ENCODE data around the gene MCTP1. TPM values are rescaled to one million over a fixed set of nuclear protein-coding genes. Genes with fewer than 3 reads are reported as not detected.

Gene MCTP1
- total RNA-seq, 1 donor from 2014 or later = 9.1 TPM

- no peak for DNase-seq (ENCODE audit: low spot score in 2 of 2, unreplicated experiment in 2 of 2)
- Mint-ChIP-seq H3K27me3 (ENCODE audit: low read depth) (no peaks in the 10 kb centered on the region), H3K9me3 (peaks cover 2% of the 10 kb centered on the region), H3K36me3 (peaks cover under 1% of the 10 kb centered on the region), H3K27ac (no peak overlapping the region), H3K4me3 (no peak overlapping the region), H3K4me1 (peaks cover 5% of the 10 kb centered on the region)
- no peak for TF ChIP-seq CTCF (IDR thresholded peaks at IDR 0.05; ENCODE audit: unreplicated experiment)
Measured at GRCh38 chr5:95153511-95153910, 131.4 kb downstream of the MCTP1 start.

GRCh38 chr5:95152535-95152934 lies 132.4 kb downstream of the MCTP1 start:
- Mint-ChIP-seq H3K4me3 (no peak overlapping the region), H3K27me3 (ENCODE audit: low read depth) (no peaks in the 10 kb centered on the region), H3K36me3 (peaks cover 8% of the 10 kb centered on the region), H3K9me3 (peaks cover 12% of the 10 kb centered on the region), H3K27ac (no peak overlapping the region), H3K4me1 (peaks cover 5% of the 10 kb centered on the region)
- DNase-seq (ENCODE audit: low spot score in 2 of 2, unreplicated experiment in 2 of 2) = no peak
- TF ChIP-seq CTCF (IDR thresholded peaks at IDR 0.05; ENCODE audit: unreplicated experiment) = no peak

- Mint-ChIP-seq H3K36me3 (peaks cover 11% of the 10 kb centered on the region), H3K4me3 (no peak overlapping the region), H3K9me3 (peaks cover 15% of the 10 kb centered on the region)
Measured at GRCh38 chr5:95152131-95152530, 132.8 kb downstream of the MCTP1 start.

GRCh38 chr5:95151694-95152093 lies 133.2 kb downstream of the MCTP1 start:
- H3K36me3 Mint-ChIP-seq = peaks cover 11% of the 10 kb centered on the region
- H3K27ac Mint-ChIP-seq = no peak overlapping the region
- no peak for DNase-seq (ENCODE audit: low spot score in 2 of 2, unreplicated experiment in 2 of 2)
- no peaks in the 10 kb centered on the region for H3K27me3 Mint-ChIP-seq (ENCODE audit: low read depth)
- H3K4me1 Mint-ChIP-seq = peaks cover 5% of the 10 kb centered on the region
- no peak for TF ChIP-seq CTCF (IDR thresholded peaks at IDR 0.05; ENCODE audit: unreplicated experiment)
- H3K9me3 Mint-ChIP-seq = peaks cover 17% of the 10 kb centered on the region
- no peak overlapping the region for H3K4me3 Mint-ChIP-seq

More at GRCh38 chr5:95152131-95152530, 132.8 kb downstream of the MCTP1 start:
- TF ChIP-seq CTCF (IDR thresholded peaks at IDR 0.05; ENCODE audit: unreplicated experiment) = no peak
- no peak overlapping the region for H3K27ac Mint-ChIP-seq
- peaks cover 5% of the 10 kb centered on the region for H3K4me1 Mint-ChIP-seq
- DNase-seq (ENCODE audit: low spot score in 2 of 2, unreplicated experiment in 2 of 2) = no peak
- H3K27me3 Mint-ChIP-seq (ENCODE audit: low read depth) = no peaks in the 10 kb centered on the region

- H3K36me3 Mint-ChIP-seq = peaks cover 11% of the 10 kb centered on the region
- H3K9me3 Mint-ChIP-seq = peaks cover 34% of the 10 kb centered on the region
Measured at GRCh38 chr5:95149387-95149786, 135.5 kb downstream of the MCTP1 start.

More at GRCh38 chr5:95149387-95149786, 135.5 kb downstream of the MCTP1 start:
- Mint-ChIP-seq H3K4me3 (no peak overlapping the region), H3K27me3 (ENCODE audit: low read depth) (no peaks in the 10 kb centered on the region), H3K4me1 (peaks cover 5% of the 10 kb centered on the region), H3K27ac (no peak overlapping the region)
- no peak for DNase-seq (ENCODE audit: low spot score in 2 of 2, unreplicated experiment in 2 of 2)
- no peak for TF ChIP-seq CTCF (IDR thresholded peaks at IDR 0.05; ENCODE audit: unreplicated experiment)
